22Rv1 (cell line): ENCODE data around the gene LAMB4.

Source experiments
- H3K27ac ChIP-seq: fragments of 450-650 bp; 2 replicates; pipeline ENCODE4 v1.5.1; 2017
- CTCF ChIP-seq: fragments of 450-650 bp; IDR thresholded peaks from 2 replicates; pipeline ENCODE4 v1.5.1; 2017; ENCODE audit warnings: mild to moderate bottlenecking
- ZFX ChIP-seq: fragments of 450-650 bp; IDR thresholded peaks from 2 replicates; pipeline ENCODE4 v1.6.1; 2017; ENCODE audit warnings: antibody characterized with exemption, borderline replicate concordance

LAMB4 gene

GRCh38 chr7:108134486-108134885 is 4.3 kb upstream of the LAMB4 start:
- TF ChIP-seq CTCF, result no peak
- no peak for TF ChIP-seq ZFX
- no peak overlapping the region for H3K27ac ChIP-seq

DNA sequence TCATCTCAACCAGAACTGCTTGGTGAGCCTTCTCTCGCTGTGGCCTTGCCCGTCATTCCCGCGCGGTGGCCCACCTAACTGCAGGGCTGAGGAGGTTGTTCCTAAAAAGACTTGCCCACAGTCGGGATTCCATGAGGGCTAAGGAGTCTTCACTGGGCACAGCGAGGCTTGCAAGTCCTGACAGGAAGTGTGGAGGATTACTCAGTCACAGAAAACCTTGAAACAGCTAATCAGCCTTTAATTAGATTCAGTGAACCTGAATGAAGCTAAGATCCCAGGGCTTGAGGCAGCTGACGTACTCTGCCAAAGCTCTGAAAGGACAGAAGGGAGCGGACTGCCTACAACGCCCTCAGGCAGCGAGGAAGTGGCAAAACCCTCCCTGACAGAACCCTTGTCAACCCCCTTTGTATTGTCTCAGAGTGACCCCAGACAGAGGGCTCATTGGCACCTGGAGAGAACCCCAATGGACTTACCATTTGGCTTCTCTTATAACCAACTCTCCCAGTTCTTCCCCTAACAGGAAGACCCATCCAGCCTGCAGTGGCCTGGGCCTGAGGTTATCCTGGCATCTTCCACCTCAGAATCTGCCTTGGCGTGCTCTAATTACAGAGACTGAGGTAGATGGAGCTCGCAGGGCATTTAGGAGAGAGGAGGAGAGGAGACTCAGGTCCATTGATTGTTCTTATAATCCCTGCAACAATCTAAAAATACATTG is 2.5 kb upstream of the LAMB4 start:
- TF ChIP-seq CTCF (no peak), ZFX (no peak)

GRCh38 chr7:108129018-108129965 is 869 bp downstream of the LAMB4 start:
- no peak overlapping the region for H3K27ac ChIP-seq
- TF ChIP-seq ZFX (no peak), CTCF (no peak)

More for the DNA sequence above, 2.5 kb upstream of the LAMB4 start:
- no peak overlapping the region for H3K27ac ChIP-seq

GRCh38 chr7:108128514-108128913 is 1.6 kb downstream of the LAMB4 start:
- H3K27ac ChIP-seq, result no peak overlapping the region
- no peak for TF ChIP-seq ZFX
- no peak for TF ChIP-seq CTCF

GRCh38 chr7:108127461-108127860 is 2.7 kb downstream of the LAMB4 start:
- H3K27ac ChIP-seq, result no peak overlapping the region
- TF ChIP-seq CTCF (no peak), ZFX (no peak)

- H3K27ac ChIP-seq, result no peak overlapping the region
- TF ChIP-seq ZFX, result no peak
Observed at GRCh38 chr7:108124820-108125219, 5.3 kb downstream of the LAMB4 start.

GRCh38 chr7:108122181-108122580 is 8.0 kb downstream of the LAMB4 start:
- no peak for TF ChIP-seq ZFX
- H3K27ac ChIP-seq, result no peak overlapping the region

DNA sequence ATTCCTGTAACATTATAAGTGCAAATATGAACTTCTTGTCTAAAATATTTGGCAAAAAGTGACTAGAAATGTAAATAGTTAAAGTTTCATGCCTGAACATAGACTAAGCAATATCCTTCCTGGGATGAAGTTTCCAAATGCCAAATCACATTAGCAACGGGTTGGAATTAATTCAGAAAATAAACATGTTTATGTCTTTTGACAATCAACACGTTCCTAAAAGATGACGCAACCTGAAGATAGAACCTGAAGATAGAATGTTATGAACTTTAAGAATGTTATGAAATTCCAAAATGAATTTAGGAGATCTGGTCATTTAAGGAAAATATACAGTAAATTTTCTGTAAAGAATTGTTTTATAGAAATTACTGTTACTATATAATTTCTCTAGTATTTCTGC is 9.2 kb downstream of the LAMB4 start:
- no peak overlapping the region for H3K27ac ChIP-seq
- no peak for TF ChIP-seq CTCF
- TF ChIP-seq ZFX, result no peak
